NCI-H774 (cell line): ENCODE results near the gene PGS1.
"Not testable (repeated sequence)": the region's sequence is repeated elsewhere in the genome, so short reads cannot be mapped to it uniquely, and the experiment has no call there.

ENCODE experiments used
- DNase-seq: peaks from one replicate; lab custom pipeline; 2025; lab: John Stamatoyannopoulos, UW

PGS1 gene

GRCh38 chr17:78378225-78379130, at the start of gene PGS1:
PGS1 (plus strand) TSS chr17:78378649; CDS start chr17:78378666, 17 bp downstream.
- DNase-seq, result peak; percentile 90

GRCh38 chr17:78329263-78330059, 49.0 kb upstream of the PGS1 start:
- DNase-seq, result no peak

- no peak for DNase-seq
Measured at GRCh38 chr17:78330570-78331224, 47.8 kb upstream of the PGS1 start.

- not testable (repeated sequence) for DNase-seq
Measured at GRCh38 chr17:78331355-78331754, 47.1 kb upstream of the PGS1 start.

- no peak for DNase-seq
Measured at GRCh38 chr17:78332991-78333390, 45.5 kb upstream of the PGS1 start.

GRCh38 chr17:78335209-78335608, 43.2 kb upstream of the PGS1 start:
- no peak for DNase-seq

- DNase-seq, result no peak
Measured at GRCh38 chr17:78337244-78338109, 41.0 kb upstream of the PGS1 start.

GRCh38 chr17:78338486-78339259, 39.8 kb upstream of the PGS1 start:
- no peak for DNase-seq

GRCh38 chr17:78340183-78340955, 38.1 kb upstream of the PGS1 start:
- DNase-seq, result no peak

GRCh38 chr17:78341559-78342448, 36.6 kb upstream of the PGS1 start:
- peak; percentile 47 for DNase-seq

- DNase-seq, result no peak
Measured at GRCh38 chr17:78342449-78343186, 35.8 kb upstream of the PGS1 start.

- DNase-seq, result no peak
Measured at GRCh38 chr17:78343187-78343542, 35.3 kb upstream of the PGS1 start.

- peak; percentile 29 for DNase-seq
Measured at GRCh38 chr17:78343543-78344201, 34.8 kb upstream of the PGS1 start.

GRCh38 chr17:78344666-78345065, 33.8 kb upstream of the PGS1 start:
- no peak for DNase-seq

- DNase-seq, result no peak
Measured at GRCh38 chr17:78345172-78345571, 33.3 kb upstream of the PGS1 start.

- DNase-seq, result no peak
Measured at GRCh38 chr17:78345791-78346494, 32.5 kb upstream of the PGS1 start.
